HEK293T (cell line): ENCODE data around the gene VWA5B1.

Experiments
- CTCF ChIA-PET: fragments of 350-600 bp; formaldehyde crosslinking; extraction: SDS; loops from one replicate; lab custom pipeline; 2021; ENCODE audit warnings: antibody characterized with exemption, inconsistent platforms; lab: Yijun Ruan, JAX
- POLR2A ChIA-PET: fragments of 350-600 bp; formaldehyde crosslinking; extraction: SDS; loops from one replicate; lab custom pipeline; 2020; ENCODE audit warnings: antibody characterized with exemption, inconsistent platforms; lab: Yijun Ruan, JAX
- DNase-seq: peaks from one replicate; pipeline ENCODE4 v3.0.0; 2012; ENCODE audit warnings: mixed read lengths; ENCODE audit errors: extremely low spot score
- ARNT ChIP-seq: fragments of 450-650 bp; IDR thresholded peaks from 2 replicates; pipeline ENCODE4 v1.6.1; 2017; ENCODE audit warnings: mild to moderate bottlenecking
- BHLHE40 ChIP-seq: fragments of 450-650 bp; IDR thresholded peaks from 2 replicates; pipeline ENCODE4 v1.6.1; 2016; ENCODE audit warnings: mild to moderate bottlenecking, moderate library complexity, borderline replicate concordance
- CTBP1 ChIP-seq: fragments of 450-650 bp; IDR thresholded peaks from 2 replicates; pipeline ENCODE4 v1.6.1; 2016; ENCODE audit warnings: borderline replicate concordance
- ELF4 ChIP-seq: fragments of 450-650 bp; IDR thresholded peaks from 2 replicates; pipeline ENCODE4 v1.6.1; 2017; ENCODE audit warnings: antibody characterized with exemption
- FOXA1 ChIP-seq: fragments of 450-650 bp; IDR thresholded peaks from 2 replicates; pipeline ENCODE4 v1.6.1; 2016; ENCODE audit warnings: mild to moderate bottlenecking
- FOXK2 ChIP-seq: fragments of 450-650 bp; IDR thresholded peaks from 2 replicates; pipeline ENCODE4 v1.6.1; 2016; ENCODE audit warnings: mild to moderate bottlenecking
- FOXM1 ChIP-seq: fragments of 450-650 bp; IDR thresholded peaks from 2 replicates; pipeline ENCODE4 v1.6.1; 2017; ENCODE audit warnings: mild to moderate bottlenecking, borderline replicate concordance
- HDGF ChIP-seq: fragments of 450-650 bp; IDR thresholded peaks from 2 replicates; pipeline ENCODE4 v1.6.1; 2017; ENCODE audit warnings: antibody characterized with exemption, borderline replicate concordance
- L3MBTL2 ChIP-seq: fragments of 450-650 bp; conservative IDR thresholded peaks from 2 replicates; pipeline ENCODE4 v1.6.1; 2016; ENCODE audit warnings: mild to moderate bottlenecking
- LEF1 ChIP-seq: fragments of 450-650 bp; IDR thresholded peaks from 2 replicates; pipeline ENCODE4 v1.6.1; 2017; ENCODE audit warnings: mild to moderate bottlenecking, borderline replicate concordance
- NFRKB ChIP-seq: fragments of 450-650 bp; IDR thresholded peaks from 2 replicates; pipeline ENCODE4 v1.6.1; 2016; ENCODE audit warnings: mild to moderate bottlenecking, moderate library complexity
- PKNOX1 ChIP-seq: fragments of 450-650 bp; IDR thresholded peaks from 2 replicates; pipeline ENCODE4 v1.6.1; 2016
- SP1 ChIP-seq: fragments of 450-650 bp; IDR thresholded peaks from 2 replicates; pipeline ENCODE4 v1.6.1; 2017
- SUZ12 ChIP-seq: fragments of 450-650 bp; IDR thresholded peaks from 2 replicates; pipeline ENCODE4 v1.6.1; 2016; ENCODE audit warnings: mild to moderate bottlenecking
- TARDBP ChIP-seq: fragments of 450-650 bp; IDR thresholded peaks from 2 replicates; pipeline ENCODE4 v1.6.1; 2016
- ZNF384 ChIP-seq: fragments of 450-650 bp; IDR thresholded peaks from 2 replicates; pipeline ENCODE4 v1.6.1; 2016

VWA5B1 gene

GRCh38 chr1:20307026-20307425, 16.4 kb downstream of the VWA5B1 start:
- no peak for TF ChIP-seq ELF4
- no peak for TF ChIP-seq FOXM1
- TF ChIP-seq CTBP1, result no peak
- no peak for TF ChIP-seq FOXA1
- TF ChIP-seq TARDBP, result no peak
- no peak for TF ChIP-seq BHLHE40
- no peak for TF ChIP-seq HDGF
- TF ChIP-seq PKNOX1, result no peak
- no peak for TF ChIP-seq ARNT
- no peak for TF ChIP-seq NFRKB
- no peak for TF ChIP-seq L3MBTL2
- no peak for TF ChIP-seq SUZ12
- no peak for TF ChIP-seq LEF1
- TF ChIP-seq FOXK2, result no peak
- TF ChIP-seq ZNF384, result no peak
- TF ChIP-seq SP1, result no peak
- ChIA-PET POLR2A (no interaction called here), CTCF (no interaction called here)
- DNase-seq, result no peak

GRCh38 chr1:20308569-20308968, 17.9 kb downstream of the VWA5B1 start:
- CTCF ChIA-PET, result no interaction called here
- DNase-seq, result no peak
- TF ChIP-seq FOXK2 (no peak), ELF4 (no peak), SUZ12 (no peak)
- POLR2A ChIA-PET, result no interaction called here

- no peak for TF ChIP-seq LEF1
- no peak for TF ChIP-seq FOXK2
- TF ChIP-seq ARNT, result no peak
- no peak for TF ChIP-seq SUZ12
- TF ChIP-seq FOXA1, result no peak
- no peak for TF ChIP-seq L3MBTL2
- no peak for TF ChIP-seq FOXM1
- no peak for TF ChIP-seq ZNF384
- TF ChIP-seq NFRKB, result no peak
- TF ChIP-seq TARDBP, result no peak
- no peak for TF ChIP-seq BHLHE40
- TF ChIP-seq HDGF, result no peak
- no peak for TF ChIP-seq SP1
- TF ChIP-seq CTBP1, result no peak
- TF ChIP-seq PKNOX1, result no peak
- TF ChIP-seq ELF4, result no peak
- POLR2A ChIA-PET, result no interaction called here
- CTCF ChIA-PET, result no interaction called here
- no peak for DNase-seq
Observed at GRCh38 chr1:20311289-20311688, 20.6 kb downstream of the VWA5B1 start.

- TF ChIP-seq TARDBP (no peak), FOXA1 (no peak), L3MBTL2 (no peak), NFRKB (no peak), SP1 (no peak), HDGF (no peak), ARNT (no peak), ZNF384 (no peak), CTBP1 (no peak), PKNOX1 (no peak), FOXK2 (no peak), BHLHE40 (no peak), SUZ12 (no peak), FOXM1 (no peak), LEF1 (no peak), ELF4 (no peak)
- no peak for DNase-seq
- ChIA-PET CTCF (no interaction called here), POLR2A (no interaction called here)
Observed at GRCh38 chr1:20312310-20312709, 21.6 kb downstream of the VWA5B1 start.

GRCh38 chr1:20312818-20313217, 22.1 kb downstream of the VWA5B1 start:
- ChIA-PET CTCF (no interaction called here), POLR2A (no interaction called here)
- DNase-seq, result no peak
- TF ChIP-seq BHLHE40 (no peak), HDGF (no peak), LEF1 (no peak), L3MBTL2 (no peak), SP1 (no peak), SUZ12 (no peak), FOXK2 (no peak), TARDBP (no peak), PKNOX1 (no peak)

GRCh38 chr1:20317471-20317870, 26.8 kb downstream of the VWA5B1 start:
- no peak for TF ChIP-seq ELF4
- TF ChIP-seq ARNT, result no peak
- TF ChIP-seq SP1, result no peak
- TF ChIP-seq PKNOX1, result no peak
- no peak for TF ChIP-seq FOXA1
- no peak for TF ChIP-seq CTBP1
- TF ChIP-seq HDGF, result no peak
- no peak for TF ChIP-seq FOXM1
- TF ChIP-seq SUZ12, result no peak
- TF ChIP-seq TARDBP, result no peak
- ChIA-PET CTCF (no interaction called here), POLR2A (no interaction called here)
- DNase-seq, result no peak
